ENCODE data around the gene DOK3. TPM values are rescaled to one million over a fixed set of nuclear protein-coding genes. Genes with fewer than 3 reads are reported as not detected.

DOK3 gene
- polyA plus RNA-seq, 1 donor from 2014 or later = 5.5 TPM

GRCh38 chr5:177492841-177493240 lies 16.8 kb downstream of the DOK3 start:
- Histone ChIP-seq H3K4me2 (ENCODE audit: low read length) (no peak overlapping the region), H3K9me2 (ENCODE audit: insufficient read depth, low read length) (no peaks in the 10 kb centered on the region), H3K9me3 (ENCODE audit: low read length) (no peaks in the 10 kb centered on the region), H2AFZ (ENCODE audit: low read depth, low read length) (no peak overlapping the region), H3K36me3 (ENCODE audit: insufficient read depth, low read length) (no peaks in the 10 kb centered on the region), H3K79me2 (replicated peaks; ENCODE audit: insufficient read depth, low read length) (peaks cover 17% of the 10 kb centered on the region), H3K4me3 (ENCODE audit: low read length) (no peak overlapping the region), H3K27ac (ENCODE audit: low read length) (no peak overlapping the region), H3K9ac (ENCODE audit: low read length) (no peak overlapping the region), H3K27me3 (ENCODE audit: insufficient read depth, low read depth, low read length) (no peaks in the 10 kb centered on the region), H3F3A (ENCODE audit: insufficient read depth, low read length, poor library complexity, severe bottlenecking) (no peaks in the 10 kb centered on the region), H4K20me1 (ENCODE audit: insufficient read depth) (no peaks in the 10 kb centered on the region)
- TF ChIP-seq EP300 (conservative IDR thresholded peaks at IDR 0.05; ENCODE audit: poor library complexity, severe bottlenecking) (no peak), MXI1 (conservative IDR thresholded peaks at IDR 0.05; ENCODE audit: poor library complexity, severe bottlenecking) (no peak), REST (IDR thresholded peaks at IDR 0.05; ENCODE audit: borderline replicate concordance) (no peak), EZH2 (IDR thresholded peaks at IDR 0.05; ENCODE audit: borderline replicate concordance, insufficient read depth, low read length, poor library complexity, severe bottlenecking) (no peak), CTCF (IDR thresholded peaks at IDR 0.05; ENCODE audit: poor library complexity, severe bottlenecking) (no peak), TAF1 (IDR thresholded peaks at IDR 0.05; ENCODE audit: low read depth) (no peak), SMC3 (conservative IDR thresholded peaks at IDR 0.05; ENCODE audit: poor library complexity) (no peak)

- H3K9me2 ChIP-seq (ENCODE audit: insufficient read depth, low read length) = no peaks in the 10 kb centered on the region
- H3K4me3 ChIP-seq (ENCODE audit: low read length) = no peak overlapping the region
- H3F3A ChIP-seq (ENCODE audit: insufficient read depth, low read length, poor library complexity, severe bottlenecking) = no peaks in the 10 kb centered on the region
- H3K27me3 ChIP-seq (ENCODE audit: insufficient read depth, low read depth, low read length) = no peaks in the 10 kb centered on the region
- peaks cover 16% of the 10 kb centered on the region for H3K79me2 ChIP-seq (replicated peaks; ENCODE audit: insufficient read depth, low read length)
- H3K4me2 ChIP-seq (ENCODE audit: low read length) = no peak overlapping the region
- no peak overlapping the region for H2AFZ ChIP-seq (ENCODE audit: low read depth, low read length)
- no peaks in the 10 kb centered on the region for H3K36me3 ChIP-seq (ENCODE audit: insufficient read depth, low read length)
- H4K20me1 ChIP-seq (ENCODE audit: insufficient read depth) = no peaks in the 10 kb centered on the region
- no peak overlapping the region for H3K27ac ChIP-seq (ENCODE audit: low read length)
- H3K9ac ChIP-seq (ENCODE audit: low read length) = no peak overlapping the region
- H3K9me3 ChIP-seq (ENCODE audit: low read length) = no peaks in the 10 kb centered on the region
- TF ChIP-seq EZH2 (IDR thresholded peaks at IDR 0.05; ENCODE audit: borderline replicate concordance, insufficient read depth, low read length, poor library complexity, severe bottlenecking) (no peak), CTCF (IDR thresholded peaks at IDR 0.05; ENCODE audit: poor library complexity, severe bottlenecking) (no peak), EP300 (conservative IDR thresholded peaks at IDR 0.05; ENCODE audit: poor library complexity, severe bottlenecking) (no peak), SMC3 (conservative IDR thresholded peaks at IDR 0.05; ENCODE audit: poor library complexity) (no peak), TAF1 (IDR thresholded peaks at IDR 0.05; ENCODE audit: low read depth) (no peak), MXI1 (conservative IDR thresholded peaks at IDR 0.05; ENCODE audit: poor library complexity, severe bottlenecking) (no peak), REST (IDR thresholded peaks at IDR 0.05; ENCODE audit: borderline replicate concordance) (no peak), RAD21 (conservative IDR thresholded peaks at IDR 0.05) (no peak), POLR2AphosphoS5 (IDR thresholded peaks at IDR 0.05) (no peak)
Measured at GRCh38 chr5:177491983-177492746, 17.5 kb downstream of the DOK3 start.

Measured in neural cell (in vitro differentiated cells).